GM19455 (cell line): ENCODE measurements around the gene KLHL12.
A peak's percentile ranks its signal among the peaks of the same experiment; 100 is the strongest.

ENCODE experiments used
- ATAC-seq: cut with Tn5 transposase; IDR thresholded peaks from one replicate; pipeline ENCODE4 v1.9.1; 2021; ENCODE audit not compliant: unreplicated experiment

Gene KLHL12

GRCh38 chr1:202926581-202927491 lies at the start of gene KLHL12:
Gene KLHL12 (minus strand): TSS chr1:202927234. CDS start chr1:202925162, 2,072 bp downstream.
- peak; percentile 91 for ATAC-seq

GRCh38 chr1:202976633-202977032 lies 49.6 kb upstream of the KLHL12 start:
- ATAC-seq: no peak

GRCh38 chr1:202974856-202975255 lies 47.8 kb upstream of the KLHL12 start:
- ATAC-seq: no peak

DNA sequence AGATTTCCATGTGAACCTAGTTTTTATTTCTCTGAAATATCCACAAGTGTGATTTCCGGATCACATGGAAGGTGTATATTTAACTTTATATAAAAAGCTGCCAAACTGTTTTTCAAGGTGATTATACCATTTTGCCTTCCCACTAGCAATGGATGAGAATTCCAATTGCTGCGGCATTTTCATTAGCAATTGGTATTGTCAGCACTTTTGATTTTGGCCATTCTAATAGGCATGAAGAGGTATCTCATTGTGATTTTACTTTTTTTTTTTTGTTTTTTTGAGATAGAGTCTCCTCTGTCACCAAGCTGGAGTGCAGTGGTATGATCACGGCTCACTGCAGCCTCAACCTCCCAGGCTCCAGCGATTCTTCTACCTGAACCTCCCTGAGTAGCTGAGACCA lies 45.0 kb upstream of the KLHL12 start:
- no peak for ATAC-seq

DNA sequence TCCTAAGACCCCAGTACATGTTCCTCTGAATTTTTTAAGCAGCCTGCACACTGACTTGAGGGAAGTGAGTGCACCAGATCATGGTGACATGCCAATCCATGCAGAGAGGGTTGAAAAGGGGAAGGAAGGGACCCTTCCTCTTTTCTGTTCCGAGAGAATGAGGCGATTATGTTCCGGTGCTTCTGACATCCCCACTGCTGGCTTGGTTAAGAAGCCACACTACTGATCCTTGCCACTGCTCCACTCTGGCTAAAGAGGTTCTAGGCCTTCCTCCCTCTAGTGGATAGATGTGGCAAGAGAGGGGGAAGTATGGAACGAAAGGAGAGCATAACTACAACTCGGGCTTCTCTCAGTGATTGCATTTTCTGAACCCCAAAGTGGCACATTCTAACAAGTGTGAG lies 41.9 kb upstream of the KLHL12 start:
- peak; percentile 56 for ATAC-seq

GRCh38 chr1:202968351-202968750 lies 41.3 kb upstream of the KLHL12 start:
- no peak for ATAC-seq

GRCh38 chr1:202967684-202968281 lies 40.7 kb upstream of the KLHL12 start:
- ATAC-seq: peak; percentile 8

GRCh38 chr1:202966006-202966898 lies 39.2 kb upstream of the KLHL12 start:
- peak; percentile 17 for ATAC-seq

DNA sequence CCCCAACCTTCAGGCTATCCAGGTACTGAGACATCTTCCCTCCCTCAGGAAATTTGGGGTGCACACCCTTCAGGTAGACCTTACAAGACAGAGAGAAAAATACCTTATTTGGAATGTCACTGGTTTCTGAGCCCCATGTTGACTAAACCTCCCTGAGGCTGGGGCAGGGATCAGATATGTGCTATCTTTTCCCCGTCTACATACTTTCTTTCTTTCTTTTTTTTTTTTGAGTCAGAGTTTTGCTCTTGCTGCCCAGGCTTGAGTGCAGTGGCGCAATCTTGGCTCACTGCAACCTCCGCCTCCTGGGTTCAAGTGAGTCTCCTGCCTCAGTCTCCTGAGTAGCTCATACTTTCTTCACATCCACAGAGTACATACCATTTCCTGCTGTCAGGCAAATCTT lies 38.4 kb upstream of the KLHL12 start:
- ATAC-seq: no peak

DNA sequence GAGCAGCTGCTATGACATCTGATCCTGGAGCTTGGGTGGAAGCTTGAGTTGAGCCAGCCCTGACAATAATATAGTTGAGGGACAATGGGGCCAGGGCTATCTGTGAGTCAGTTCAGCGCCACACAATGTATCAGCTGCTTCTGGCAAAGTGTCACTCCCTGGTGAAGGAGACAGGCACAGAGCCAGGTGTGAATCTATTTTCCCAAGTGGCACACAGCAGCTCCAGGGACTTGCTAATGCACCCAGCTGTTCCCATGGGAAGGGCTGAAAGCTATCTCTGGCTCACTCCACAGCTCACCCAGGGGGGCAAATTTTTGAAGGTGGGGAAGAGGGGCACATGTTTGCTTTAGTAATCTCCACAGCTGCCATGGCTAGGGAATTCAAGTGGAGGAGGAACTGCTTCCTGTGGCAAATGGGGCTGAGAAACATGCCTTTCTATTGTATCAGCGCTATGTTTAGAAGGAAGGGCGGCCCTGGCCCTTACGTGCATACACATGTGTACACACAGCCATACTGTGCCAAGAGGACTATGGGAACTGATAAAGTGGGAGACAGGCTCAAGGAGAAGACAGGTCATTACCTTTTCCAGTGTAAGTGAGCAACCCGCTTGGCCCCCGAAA lies 37.9 kb upstream of the KLHL12 start:
- no peak for ATAC-seq

- ATAC-seq: no peak
Observed at GRCh38 chr1:202961220-202961880, 34.3 kb upstream of the KLHL12 start.

DNA sequence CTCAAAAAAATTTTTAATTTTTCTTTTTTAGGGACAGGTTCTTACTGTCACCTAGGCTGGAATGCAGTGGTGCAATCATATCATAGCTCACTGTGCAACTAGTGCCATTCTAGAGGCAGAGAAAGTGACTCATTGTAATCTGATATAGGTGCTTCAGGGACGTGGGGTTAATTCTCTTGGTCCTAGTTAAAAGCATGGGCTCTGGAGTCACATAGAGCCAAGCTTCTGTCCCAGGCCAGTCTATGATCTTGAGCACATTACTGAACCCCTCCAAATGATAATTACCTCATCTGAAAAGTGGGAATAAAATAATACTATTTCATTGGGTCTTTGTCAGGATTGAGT lies 32.2 kb upstream of the KLHL12 start:
- ATAC-seq: no peak

DNA sequence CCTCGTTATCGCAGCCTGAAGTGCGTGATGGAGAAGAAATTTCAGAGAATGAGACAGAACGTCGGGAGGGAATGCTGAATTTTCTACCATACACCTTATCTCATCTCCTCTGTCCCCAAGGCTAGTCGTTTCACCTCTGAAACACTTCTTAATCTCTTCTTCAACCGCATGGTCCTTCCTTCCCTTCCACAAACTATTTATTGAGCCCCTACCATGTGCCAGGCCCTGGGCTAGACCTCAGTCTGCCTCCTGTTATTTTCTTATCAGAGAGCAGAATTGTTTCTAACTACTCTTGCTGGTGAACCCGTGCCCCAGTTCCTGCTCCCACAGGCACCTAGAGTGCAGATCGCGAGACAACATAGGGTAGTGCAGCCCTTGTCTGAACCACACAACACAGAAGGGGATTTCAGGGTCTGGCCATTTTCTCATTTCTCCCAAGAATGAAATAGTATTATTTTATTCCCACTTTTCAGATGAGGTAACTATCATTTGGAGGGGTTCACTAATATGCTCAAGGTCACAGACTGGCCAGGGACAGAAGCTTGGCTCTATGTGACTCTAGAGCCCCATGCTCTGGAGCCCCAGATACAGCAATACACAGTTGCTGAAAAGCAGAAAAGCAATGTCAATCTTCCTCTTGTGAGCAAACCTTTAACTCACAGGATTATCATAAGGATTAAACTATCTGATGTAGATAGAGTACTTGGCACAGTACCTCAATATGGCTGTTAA lies 31.7 kb upstream of the KLHL12 start:
- no peak for ATAC-seq

GRCh38 chr1:202957733-202958543 lies 30.9 kb upstream of the KLHL12 start, which contains the start of gene ADIPOR1:
Gene ADIPOR1 (minus strand): TSS chr1:202958312. CDS start chr1:202951070, 7,242 bp downstream.
- ATAC-seq: peak; percentile 96

DNA sequence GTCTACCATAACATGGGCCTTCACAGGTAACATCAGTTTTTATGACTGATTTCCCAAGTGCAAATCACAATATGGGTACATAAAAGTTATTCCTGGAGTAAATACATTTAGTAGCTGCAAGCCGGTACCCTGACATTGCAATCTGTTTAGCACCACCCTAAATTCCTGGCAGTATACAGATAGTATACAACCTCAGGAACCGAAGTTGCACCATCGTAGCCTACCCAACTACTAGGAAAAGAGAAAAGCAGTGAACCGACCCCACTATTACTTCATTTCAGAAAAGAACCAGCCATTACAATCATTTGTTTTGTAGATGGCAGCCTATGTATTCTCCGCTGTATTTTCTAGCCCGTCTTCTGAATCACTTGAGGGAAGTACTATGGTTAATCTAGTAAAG lies 29.9 kb upstream of the KLHL12 start:
- no peak for ATAC-seq

DNA sequence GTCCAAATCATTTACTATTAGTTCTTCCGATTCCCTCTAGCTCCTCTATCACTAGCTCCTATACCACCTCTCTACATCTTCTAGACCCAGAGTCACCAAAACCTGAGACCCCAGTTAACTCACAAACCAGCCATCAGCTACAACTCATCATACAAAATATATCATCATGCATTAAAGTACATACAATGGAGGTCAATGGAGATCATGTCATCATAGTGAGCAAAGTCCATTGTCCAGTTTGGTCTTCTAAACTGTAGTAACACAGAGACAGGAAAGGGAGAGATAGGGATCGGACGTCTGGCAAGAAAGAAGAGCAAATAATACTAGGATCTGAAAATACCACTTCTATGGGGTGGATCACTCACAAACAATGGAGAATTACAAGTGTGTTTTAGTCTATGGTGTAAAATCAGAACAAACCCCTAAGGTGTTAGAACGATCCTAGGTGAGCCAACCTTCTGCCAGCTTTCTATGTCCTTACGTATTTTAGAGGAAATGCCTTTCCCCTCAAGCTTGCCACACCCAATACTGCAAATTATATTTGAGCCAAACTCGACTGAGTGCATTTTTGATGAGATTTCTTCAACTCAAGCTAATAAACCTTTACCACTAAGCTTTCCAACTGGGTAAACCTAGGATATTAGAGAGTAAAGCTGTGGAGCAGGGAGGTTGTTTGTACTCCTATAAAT lies 27.2 kb upstream of the KLHL12 start:
- ATAC-seq: no peak

DNA sequence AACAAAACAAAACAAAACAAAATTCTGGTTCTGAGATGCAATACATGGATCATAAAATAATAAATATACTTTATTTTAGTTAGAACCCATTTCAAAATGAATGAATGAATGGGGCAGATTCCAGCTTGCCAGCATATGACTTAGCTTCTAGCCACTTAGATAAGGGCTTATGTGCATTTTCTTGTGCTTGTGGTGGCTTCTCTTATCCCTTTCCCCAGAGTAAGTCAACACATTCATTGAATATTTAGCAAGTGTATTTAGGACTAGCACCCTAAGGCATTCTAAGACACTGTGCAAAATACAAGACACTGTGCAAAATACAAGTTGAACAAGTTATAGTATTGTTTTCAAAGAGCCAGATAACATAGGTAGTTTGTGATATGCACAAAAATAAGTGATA lies 26.4 kb upstream of the KLHL12 start:
- ATAC-seq: no peak

GRCh38 chr1:202952818-202953217 lies 25.8 kb upstream of the KLHL12 start:
- no peak for ATAC-seq
